SIG-M5 treated with dmso at 0.1 percent for 504 hours (cell line): ENCODE measurements around the gene AKAP5.
"Not testable (repeated sequence)": the region's sequence is repeated elsewhere in the genome, so short reads cannot be mapped to it uniquely, and the experiment has no call there.

Source experiments
- DNase-seq: peaks from one replicate; lab custom pipeline; 2025; ENCODE audit not compliant: unreplicated experiment; lab: John Stamatoyannopoulos, UW

AKAP5 gene

DNA sequence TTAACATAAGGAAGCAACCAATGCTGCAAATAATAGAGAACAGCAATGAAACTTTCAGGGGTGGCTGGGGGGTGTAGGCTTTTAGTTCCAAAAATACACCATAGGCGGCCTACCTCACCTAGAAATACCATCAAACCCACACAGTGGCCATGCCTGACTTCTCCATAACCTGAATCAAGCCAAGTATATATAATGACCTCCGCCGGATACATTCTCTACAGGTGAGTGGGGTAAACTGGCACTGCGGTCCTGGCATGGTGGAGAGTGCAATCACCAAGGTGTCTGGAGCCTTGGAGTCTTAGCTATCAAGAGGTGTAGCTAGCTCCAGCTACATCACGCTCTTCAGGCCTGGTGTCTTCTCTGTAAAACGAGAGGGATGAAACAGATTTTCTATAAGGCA is 37.2 kb downstream of the AKAP5 start:
- no peak for DNase-seq

DNA sequence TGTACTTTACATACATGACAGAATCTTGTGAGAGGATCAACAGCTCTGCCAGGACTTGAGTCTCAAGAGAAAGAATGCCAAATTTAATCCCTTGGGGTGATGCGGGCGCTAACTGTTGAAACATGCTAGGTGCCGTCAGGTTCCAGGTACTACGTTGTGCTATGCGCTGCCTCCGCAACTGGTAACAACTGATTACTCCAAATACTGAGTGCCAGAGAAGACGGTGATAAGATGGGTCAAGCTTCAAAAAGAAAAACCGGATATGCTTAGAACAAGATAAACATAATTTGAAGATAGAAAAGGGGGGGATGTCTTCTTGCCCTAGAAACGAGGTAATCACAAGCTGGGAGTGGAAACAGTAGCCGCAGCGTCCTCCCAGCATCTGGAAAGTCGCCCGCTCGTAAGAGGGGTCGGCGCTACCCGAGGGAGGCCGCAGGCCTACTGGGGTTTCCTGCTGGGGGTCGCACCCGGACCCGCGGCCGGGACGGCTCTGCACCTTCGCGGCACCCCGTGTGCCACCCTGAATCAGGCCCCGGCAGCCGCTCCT is 37.7 kb downstream of the AKAP5 start:
- DNase-seq, result no peak

DNA sequence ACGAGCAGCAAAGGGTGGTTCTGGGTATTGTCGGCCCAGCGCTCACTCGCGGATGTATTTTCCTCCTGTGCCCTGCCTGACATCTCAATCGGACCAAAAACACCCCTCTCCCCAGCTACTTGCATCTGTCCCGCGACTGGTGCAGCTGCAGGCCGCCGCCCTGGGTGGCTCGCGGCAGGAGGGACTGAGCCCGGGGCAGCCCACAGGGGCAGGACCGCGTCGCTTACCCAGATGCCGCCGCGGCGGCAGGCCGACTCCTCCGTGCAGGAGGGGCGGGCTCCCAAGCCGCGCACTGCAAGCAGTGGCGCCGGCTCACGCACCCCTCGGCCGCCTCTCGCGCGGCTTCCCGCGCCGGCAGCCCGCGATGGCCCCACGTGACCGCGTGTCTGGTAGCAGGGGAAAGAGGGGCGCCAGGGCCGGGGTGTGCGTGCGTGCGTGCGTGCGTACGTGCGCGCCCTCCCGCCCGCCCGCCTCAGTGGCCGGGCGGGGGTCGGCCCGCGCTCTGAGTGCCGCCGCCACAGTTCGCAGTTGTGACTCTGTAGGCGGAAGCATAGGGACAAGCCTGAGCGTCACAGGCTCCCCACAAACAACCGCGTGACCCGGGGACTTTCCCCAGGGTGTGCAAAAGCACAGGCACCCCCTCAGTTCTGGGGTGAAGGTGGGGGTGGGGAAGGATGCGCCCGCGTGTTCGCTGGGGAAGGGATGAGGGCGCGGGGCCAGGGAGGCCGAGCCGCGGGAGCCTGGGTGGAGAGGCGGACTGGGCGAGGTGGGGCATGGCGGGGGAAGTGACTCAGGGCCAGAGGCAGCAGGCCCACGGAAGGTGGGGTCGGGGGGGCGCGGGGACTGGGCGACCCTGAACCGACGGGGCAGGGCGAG is 38.4 kb downstream of the AKAP5 start, which contains the start of gene ZBTB25:
Gene ZBTB25 (minus strand): TSS at position 405 of the 876 bp plus-strand sequence. CDS start 13,305 bp downstream, outside the sequence.
- peak; percentile 90 for DNase-seq

DNA sequence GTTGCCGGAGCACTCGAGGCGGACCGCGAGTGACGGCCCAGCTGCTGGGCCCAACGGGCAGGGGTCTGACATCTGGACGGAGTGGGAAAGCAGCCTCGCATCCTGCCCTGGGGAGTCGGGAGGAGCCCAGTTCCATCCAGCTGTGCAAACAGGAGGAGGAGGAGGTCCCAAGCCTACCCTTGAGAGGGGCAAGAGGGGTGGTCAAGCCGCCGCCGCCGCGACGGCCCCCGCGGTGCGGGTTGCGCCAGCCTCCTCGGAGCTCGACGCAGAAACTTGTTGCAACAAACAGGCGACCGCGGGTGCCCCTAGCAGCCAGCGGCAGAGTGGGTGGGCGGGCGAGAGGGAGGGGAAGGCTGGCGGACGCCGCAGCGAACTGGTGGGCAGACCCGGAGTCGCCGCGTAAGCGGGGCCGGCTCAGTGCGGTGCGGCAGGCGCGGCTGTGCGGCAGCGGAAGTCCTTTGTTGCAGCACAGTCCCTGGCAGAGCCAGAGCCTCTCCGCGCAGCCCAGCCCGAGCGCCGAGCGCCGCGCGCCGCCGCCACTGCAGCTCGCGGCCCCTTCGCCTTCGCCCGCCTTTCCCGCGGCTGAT is 39.1 kb downstream of the AKAP5 start, which contains the start of gene ZBTB1:
Gene ZBTB1 (plus strand): TSS at position 461 of the 587 bp plus-strand sequence. CDS start 16,735 bp downstream, outside the sequence.
- peak; percentile 82 for DNase-seq

DNA sequence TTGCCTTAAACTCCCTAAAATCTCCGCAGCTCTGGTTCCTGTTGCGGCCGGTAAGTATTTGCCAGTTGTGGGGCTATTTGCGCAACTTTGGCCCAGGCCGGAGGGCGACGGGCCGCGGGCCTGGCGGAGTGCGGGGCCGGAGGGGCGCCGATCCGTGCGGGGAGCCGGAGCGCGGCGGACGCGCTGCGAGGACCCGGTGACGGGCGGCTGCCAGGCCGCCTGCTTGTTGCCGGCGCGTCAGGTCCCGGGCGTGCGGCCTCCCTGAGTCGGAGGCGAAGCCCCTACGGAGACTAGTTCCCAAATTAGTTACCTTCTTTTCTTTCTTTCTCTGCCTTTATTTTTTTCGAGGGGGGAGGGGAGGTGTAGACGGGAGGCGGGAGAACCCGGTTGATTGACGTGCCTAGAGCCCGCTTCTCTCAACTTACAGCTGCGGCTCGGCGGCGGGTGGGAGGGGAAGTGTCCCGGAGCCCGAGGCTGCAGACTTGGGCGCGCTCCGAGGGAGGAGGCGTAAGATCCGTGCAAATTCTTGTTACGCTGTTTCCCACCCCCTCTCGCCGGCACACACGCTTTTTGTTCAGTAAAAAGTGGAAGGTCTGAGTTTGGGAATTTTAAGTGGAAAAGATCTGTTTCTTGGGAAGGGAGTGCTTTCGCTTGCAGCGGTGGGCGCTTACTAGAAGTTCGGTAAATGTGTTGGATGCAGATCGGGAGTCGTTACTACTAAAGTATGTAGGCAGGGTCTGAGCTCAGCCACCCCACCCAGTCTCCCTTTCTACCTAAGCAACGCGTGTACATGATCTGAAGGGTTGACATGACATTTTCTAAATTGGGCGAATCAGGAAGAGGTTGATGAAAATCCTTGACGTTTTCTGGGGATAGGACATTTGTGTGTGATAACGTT is 39.8 kb downstream of the AKAP5 start:
- DNase-seq, result peak; percentile 88

DNA sequence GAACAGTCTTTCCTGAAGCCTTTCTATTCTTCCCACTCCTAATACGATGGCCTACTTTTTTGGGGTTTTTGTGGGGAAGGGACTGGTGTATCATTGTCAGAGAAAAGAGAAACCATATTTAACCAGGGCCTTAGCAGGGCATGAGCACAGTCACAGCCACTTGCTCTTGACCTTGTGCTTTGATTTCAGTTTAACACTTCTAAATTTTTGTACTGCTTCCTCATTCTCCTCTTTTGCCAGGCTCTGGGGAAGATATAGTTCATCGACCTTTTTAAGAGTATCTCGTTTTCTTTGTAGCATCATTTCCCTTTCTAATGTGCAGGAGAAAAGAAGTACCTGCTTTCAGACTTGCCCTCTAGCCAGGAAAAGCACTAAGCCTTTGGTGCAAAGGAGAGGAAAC is 41.4 kb downstream of the AKAP5 start:
- no peak for DNase-seq

DNA sequence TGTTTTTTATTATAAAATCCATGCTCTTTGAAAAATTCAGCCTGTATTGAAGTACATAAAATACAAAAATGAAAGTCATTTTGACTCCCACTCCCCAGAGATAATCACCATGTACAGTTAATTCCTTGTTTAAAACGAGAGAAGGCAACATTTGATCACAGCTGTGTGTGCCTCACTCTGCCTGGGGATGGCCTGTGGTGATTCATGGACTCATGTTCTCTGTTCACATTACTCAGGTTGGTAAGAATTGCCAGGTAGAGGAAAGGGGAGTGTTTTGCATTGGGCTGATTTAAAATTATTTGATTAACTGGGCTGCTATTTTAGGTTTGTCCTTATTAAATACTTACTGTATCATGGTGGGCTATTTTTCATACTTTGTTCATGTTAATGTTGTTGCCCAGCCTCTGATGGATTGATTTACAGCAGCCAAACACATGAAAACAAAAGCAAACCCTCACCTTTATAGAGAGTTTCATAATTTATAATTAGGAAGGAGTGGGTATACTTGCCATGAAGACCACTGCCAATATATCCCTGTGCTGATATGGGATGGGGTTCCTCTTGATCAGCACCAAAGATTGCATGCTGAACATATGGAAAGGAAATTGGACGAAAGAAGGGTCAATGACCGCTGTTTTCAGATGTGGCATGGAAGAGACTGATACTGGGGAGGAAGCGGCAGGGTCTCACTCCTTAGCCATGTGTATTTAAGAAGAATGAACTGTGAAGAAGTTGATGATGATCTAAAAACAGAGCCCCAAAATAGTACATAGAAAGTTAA is 42.3 kb downstream of the AKAP5 start:
- DNase-seq, result no peak

DNA sequence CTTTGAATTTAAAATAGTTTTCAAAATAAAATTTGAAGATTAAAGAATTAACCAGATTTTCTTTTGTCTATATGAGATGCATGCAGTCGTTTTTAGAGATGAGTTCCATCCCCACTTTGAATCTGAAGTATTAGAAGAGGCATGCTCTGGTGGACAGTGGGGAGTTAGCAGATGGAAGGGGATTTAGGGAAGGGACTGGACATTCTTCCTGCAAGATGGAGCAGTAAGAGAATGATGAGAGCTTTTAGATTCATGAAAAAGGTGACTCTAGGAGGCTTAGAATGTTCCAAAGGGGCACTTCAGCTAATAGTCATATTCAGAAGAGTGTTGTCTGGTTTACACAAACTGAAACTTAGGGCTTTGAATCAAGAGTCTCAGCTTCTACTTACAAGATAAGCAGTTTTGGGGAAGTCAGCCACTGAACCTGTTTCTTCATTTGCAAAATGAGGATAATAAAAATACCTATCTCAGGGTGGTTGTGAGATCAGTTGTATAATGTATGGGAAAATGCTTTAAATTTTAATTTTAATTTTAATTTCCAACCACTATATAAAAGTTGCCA is 43.0 kb downstream of the AKAP5 start:
- peak; percentile 12 for DNase-seq

DNA sequence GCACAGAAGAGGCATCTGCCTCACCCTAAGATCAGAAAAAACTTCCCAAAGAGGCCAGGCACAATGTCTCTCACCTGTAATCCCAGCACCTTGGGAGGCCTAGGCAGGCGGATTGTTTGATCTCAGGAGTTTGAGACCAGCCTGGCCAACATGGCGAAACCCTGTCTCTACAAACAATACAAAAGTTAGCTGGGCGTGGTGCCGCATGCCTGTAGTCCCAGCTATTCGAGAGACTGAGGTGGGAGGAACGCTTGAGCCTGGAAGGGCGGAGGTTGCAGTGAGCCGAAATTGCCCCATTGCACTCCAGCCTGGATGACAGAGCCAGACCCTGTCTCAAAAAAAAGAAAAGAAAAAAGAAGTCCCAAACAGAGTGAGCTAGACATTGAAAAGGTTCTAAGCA is 43.7 kb downstream of the AKAP5 start:
- no peak for DNase-seq

DNA sequence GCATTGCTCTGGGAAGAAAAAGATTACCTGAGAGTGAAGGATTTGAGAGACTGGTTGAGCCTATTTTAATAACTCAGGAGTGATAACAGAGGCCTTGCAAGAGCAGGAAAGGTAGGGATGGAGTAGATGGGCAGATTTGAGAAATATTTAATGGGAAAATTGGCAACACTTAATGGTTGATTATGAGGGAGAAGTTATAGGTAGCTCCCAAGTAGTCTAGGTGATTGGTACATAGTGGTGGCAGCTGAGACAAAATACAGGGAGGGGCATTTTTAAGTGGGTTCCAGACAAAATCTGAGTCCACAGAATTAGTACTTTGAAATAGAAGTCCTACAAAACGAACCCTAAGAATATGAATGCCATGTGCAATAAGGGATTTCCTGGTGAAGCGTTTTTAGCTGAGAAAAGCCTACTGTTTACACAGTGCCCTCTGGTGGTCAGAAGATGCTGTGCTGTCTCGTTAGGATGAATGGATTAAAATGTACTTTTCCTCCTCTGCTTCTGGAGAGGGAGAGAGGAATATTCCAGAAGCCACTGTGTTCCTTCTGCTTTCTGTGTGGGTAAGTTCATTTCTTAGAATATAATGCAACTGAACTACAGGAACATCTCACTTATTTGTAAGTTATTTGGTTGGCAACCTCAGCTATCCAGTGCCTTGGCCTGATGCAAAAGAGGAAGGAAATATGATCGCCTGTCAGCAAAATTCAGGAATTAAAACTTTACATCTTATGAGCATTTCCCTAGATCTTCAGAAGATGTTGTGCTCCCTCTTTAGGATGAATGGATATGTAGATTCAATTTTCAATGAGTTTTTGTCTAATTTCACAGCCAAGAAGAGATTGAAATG is 45.7 kb downstream of the AKAP5 start:
- peak; percentile 60 for DNase-seq

DNA sequence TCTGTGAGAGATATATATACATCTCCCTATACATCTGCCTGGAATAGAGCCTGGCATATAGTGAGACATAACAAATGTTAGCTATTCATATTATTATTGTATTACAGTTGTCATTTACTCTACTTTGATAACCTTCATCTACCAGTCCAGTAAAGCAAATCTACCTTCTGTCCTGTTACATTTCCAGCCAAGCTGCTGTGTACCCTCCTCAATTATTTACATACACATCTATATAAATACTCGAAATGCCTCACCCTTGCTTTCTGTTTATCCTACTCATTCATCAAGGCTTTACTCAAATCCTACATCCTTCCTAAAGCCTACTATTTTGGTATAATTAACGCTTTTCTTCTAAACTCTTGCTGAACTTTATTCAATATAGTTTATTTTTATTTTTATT is 48.0 kb downstream of the AKAP5 start:
- DNase-seq, result no peak

DNA sequence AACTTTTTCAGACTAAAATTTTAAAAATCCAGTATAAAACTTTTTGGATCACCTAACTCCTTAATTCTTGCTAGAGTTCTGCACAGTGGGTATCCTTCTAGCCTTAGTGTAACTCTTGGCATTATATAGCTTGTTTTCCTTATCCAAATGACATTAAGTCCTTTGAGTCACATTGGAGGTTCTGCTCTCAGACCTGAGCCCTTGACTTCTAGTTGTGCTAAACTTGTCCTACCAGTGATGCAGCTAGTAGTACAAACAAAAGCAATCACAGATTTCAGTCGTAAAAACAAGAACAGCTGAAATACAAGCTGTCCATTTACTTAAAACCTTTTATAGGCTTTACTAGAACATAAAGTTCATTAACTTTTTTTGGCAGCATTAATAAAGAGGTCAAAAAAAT is 49.8 kb downstream of the AKAP5 start:
- DNase-seq, result peak; percentile 46

DNA sequence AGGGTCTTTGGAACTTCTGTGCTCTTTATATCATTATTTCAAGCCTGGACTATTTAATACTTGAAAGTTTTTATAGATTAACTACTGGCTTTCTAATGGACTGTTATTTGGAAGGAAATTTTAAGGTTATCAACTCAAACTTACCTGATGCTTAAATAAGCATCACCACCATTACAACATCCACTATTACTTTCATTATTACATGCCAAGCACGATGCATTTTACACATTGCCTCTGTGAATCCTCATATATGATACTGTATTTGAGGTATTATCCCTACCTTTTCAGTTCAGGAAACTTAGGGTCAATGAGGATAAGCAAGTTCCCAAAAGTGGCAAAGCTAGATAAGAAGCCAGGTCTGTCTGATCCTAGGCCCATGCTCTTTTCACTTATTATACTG is 51.7 kb downstream of the AKAP5 start:
- DNase-seq, result no peak

DNA sequence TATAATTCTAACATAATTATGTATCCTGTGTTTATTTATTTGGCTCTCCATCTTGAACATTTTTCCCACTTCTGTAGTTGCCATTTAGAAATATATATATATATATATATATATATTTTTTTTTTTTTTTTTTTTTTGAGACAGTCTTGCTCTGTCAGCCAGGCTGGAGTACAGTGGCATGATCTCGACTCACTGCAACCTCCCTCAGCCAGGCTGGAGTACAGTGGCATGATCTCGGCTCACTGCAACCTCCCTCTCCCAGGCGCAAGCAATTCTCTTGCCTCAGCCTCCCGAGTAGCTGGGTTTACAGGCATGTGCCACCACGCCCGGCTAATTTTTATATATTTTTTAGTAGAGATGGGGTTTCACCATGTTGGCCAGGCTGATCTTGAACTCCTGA is 52.4 kb downstream of the AKAP5 start:
- DNase-seq, result not testable (repeated sequence)

DNA sequence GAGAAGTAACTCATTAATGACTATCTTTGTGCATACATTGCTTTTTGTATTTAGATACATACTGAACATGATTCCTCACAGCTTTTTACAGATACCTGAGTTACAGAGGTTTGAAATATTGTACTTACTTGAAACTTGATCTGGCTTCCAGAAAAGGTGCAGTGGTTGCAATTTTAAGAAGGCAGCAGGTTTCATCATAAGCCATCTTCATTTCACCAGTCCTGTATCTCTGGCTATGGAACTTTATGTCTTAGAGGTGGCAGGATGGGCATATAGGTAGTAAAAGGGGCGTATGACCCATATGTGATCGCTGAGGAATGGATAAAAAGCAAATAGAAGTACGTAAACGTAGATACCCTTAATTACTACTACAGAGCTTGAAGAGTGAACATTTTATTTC is 52.9 kb downstream of the AKAP5 start:
- no peak for DNase-seq

DNA sequence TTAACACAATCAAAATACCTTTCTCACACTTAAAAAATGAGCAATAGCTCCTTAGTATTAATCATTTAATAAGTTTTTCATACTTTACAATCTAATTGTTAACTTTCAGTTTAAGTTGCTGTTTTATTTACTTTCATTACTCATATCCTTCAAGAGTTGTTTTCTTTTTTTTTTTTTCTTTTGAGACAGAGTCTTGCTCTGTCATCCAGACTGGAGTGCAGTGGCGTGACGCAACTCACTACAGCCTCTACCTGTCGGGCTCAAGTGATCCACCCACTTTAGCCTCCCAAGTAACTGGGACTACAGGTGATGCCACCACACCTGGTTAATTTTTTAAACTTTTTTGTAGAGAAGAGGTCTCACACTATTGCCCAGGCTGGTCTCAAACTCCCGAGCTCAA is 55.4 kb downstream of the AKAP5 start:
- no peak for DNase-seq

DNA sequence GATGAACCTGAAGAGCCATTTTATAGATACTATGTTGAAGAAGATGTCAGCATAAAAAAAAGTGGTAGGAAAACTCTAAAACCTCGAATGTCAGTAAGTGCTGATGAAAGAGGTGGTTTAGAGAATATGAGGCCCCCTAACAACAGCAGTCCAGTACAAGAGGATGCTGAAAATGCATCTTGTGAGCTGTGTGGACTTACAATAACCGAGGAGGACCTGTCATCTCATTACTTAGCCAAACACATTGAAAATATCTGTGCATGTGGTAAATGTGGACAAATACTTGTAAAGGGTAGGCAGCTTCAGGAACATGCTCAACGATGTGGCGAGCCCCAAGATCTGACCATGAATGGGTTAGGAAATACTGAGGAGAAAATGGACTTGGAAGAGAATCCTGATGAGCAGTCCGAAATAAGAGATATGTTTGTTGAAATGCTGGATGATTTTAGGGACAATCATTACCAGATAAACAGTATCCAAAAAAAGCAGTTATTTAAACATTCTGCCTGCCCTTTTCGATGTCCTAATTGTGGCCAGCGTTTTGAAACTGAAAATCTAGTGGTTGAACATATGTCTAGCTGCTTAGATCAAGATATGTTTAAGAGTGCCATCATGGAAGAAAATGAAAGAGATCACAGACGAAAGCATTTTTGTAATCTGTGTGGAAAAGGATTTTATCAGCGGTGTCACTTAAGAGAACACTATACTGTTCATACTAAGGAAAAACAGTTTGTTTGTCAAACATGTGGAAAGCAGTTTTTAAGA is 57.5 kb downstream of the AKAP5 start:
- no peak for DNase-seq
